Testis (tissue), 3 donors: ENCODE results near the gene PACS1. TPM values are rescaled to one million over a fixed set of nuclear protein-coding genes. Genes with fewer than 3 reads are reported as not detected.

ENCODE experiments used
- DNase-seq: peaks from one replicate; pipeline ENCODE4 v3.0.0-alpha.2; 2019
- H3K27ac ChIP-seq, 2 donors: fragments of 200-600 bp; sonication (generic); one replicate each; pipeline ENCODE4 v1.5.1; 2019
- H3K27me3 ChIP-seq: fragments of 200-600 bp; sonication (generic); one replicate; pipeline ENCODE4 v1.5.1; 2019
- H3K36me3 ChIP-seq: fragments of 200-600 bp; sonication (generic); one replicate; pipeline ENCODE4 v1.5.1; 2017; ENCODE audit warnings: low read depth; ENCODE audit errors: missing control alignments
- H3K4me1 ChIP-seq: fragments of 200-600 bp; sonication (generic); one replicate; pipeline ENCODE4 v1.5.1; 2019
- H3K4me3 ChIP-seq, 2 donors: fragments of 200-600 bp; sonication (generic); one replicate each; pipeline ENCODE4 v1.5.1; 2017 to 2019
- H3K9me3 ChIP-seq: fragments of 200-600 bp; sonication (generic); one replicate; pipeline ENCODE4 v1.5.1; 2017
- POLR2A ChIP-seq: fragments of 450-650 bp; IDR thresholded peaks from one replicate; pipeline ENCODE4 v1.6.1; 2017; ENCODE audit warnings: antibody characterized with exemption, mild to moderate bottlenecking, moderate library complexity
- WGBS, 2 donors: methylation state at CpG; one replicate each; pipeline ENCODE4 v1.1.5; 2018; 5-methylcytosine and 5-hydroxymethylcytosine counted together
- intact Hi-C: fragments of 100-400 bp; cut with DNase I; formaldehyde crosslinking; loops from one replicate; pipeline ENCODE4 v1.15.1; 2023; ENCODE audit warnings: low total_unique reads
- polyA plus RNA-seq: library from polyadenylated mRNA; stranded (reverse); fragments of 350-450 nt; fragmentation: Illumina TruSeq; extraction: RNeasy Lipid Tissue Mini Kit (QIAGEN cat#74804); gene quantifications from one replicate; pipeline ENCODE4 v1.2.3, GENCODE V29; 2014; ENCODE audit warnings: low read depth, low replicate concordance; ENCODE audit not compliant: insufficient read depth
- total RNA-seq, 2 donors: library from RNA; depleted of rRNA; stranded (reverse); fragments of >200 nt; gene quantifications; one replicate each; pipeline ENCODE4 v1.2.3, GENCODE V29; 2016
- TF ChIP-seq, protein P1 (sequence below), 3 experiments: fragments of 450-650 bp in 2 of 3; fragments of 200-600 bp in 1 of 3; sonication (generic) in 1 of 3; IDR thresholded peaks; one replicate each; pipeline ENCODE4 v1.5.1; 2016 to 2019; ENCODE audit warnings: antibody characterized with exemption in 3 of 3, mild to moderate bottlenecking in 2 of 3, moderate library complexity in 1 of 3

Gene PACS1
- total and polyA plus RNA-seq, 3 donors from 2014 or later: 111 to 131 (median 130) TPM

DNA sequence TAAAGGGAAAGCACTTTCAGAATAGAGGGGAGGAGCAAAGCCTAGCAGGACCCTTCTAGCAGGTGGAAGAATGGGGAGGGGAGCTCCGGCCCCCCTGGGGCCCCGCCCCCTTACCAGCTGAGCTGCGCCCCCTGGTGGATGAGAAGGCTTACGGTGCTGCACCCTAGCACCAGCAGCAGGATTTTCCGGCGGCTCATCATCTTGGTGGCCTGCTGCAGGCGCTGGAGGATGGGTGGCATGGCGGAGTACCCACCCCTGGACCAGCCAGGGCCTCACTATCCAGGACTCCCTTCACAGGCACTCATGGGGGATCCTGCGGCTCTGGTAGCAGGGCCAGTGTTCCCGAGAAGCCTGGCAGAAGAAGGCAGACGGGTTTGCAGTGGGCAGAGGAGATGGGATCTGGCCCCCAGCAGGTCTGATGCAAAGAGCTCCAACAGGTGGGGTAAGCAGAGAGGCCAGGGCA is 24.9 kb upstream of the PACS1 start:
- H3K27ac ChIP-seq: no peak overlapping the region
- peak; percentile 84 for DNase-seq
- H3K27me3 ChIP-seq: no peaks in the 10 kb centered on the region
- TF ChIP-seq, protein P1, sequence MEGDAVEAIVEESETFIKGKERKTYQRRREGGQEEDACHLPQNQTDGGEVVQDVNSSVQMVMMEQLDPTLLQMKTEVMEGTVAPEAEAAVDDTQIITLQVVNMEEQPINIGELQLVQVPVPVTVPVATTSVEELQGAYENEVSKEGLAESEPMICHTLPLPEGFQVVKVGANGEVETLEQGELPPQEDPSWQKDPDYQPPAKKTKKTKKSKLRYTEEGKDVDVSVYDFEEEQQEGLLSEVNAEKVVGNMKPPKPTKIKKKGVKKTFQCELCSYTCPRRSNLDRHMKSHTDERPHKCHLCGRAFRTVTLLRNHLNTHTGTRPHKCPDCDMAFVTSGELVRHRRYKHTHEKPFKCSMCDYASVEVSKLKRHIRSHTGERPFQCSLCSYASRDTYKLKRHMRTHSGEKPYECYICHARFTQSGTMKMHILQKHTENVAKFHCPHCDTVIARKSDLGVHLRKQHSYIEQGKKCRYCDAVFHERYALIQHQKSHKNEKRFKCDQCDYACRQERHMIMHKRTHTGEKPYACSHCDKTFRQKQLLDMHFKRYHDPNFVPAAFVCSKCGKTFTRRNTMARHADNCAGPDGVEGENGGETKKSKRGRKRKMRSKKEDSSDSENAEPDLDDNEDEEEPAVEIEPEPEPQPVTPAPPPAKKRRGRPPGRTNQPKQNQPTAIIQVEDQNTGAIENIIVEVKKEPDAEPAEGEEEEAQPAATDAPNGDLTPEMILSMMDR (IDR thresholded peaks at IDR 0.05): peak; percentile 59 to 83 (median 75)
- TF ChIP-seq POLR2A: no peak
- H3K9me3 ChIP-seq: no peaks in the 10 kb centered on the region
- 22 to 46% methylated on average over 2 to 11 of the region's 11 CpGs for whole genome bisulfite sequencing, 2 donors
- intact Hi-C loops: no loop called here
- H3K4me3 ChIP-seq: no peak overlapping the region
- H3K36me3 ChIP-seq: no peaks in the 10 kb centered on the region
- H3K4me1 ChIP-seq: peaks cover 7% of the 10 kb centered on the region

DNA sequence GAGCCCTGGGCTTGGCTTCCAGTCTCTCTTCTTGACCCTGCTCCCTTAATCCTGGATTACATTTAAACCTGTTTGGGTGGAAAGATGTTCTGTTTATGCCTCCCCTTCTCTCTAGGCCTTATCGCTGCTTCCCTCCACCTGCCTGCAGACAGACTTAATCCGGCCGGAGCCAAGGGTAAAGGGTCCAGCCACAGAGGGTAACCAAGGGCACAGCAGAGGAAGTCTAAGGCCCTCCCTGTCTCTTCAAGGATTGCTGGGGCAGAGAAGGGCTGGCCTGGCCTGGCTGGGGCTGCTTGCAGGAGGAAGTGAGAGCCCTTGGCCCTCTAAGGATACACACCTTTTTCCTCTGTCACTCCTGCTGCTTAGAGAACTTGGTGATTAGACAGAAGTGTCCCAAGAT is 23.2 kb upstream of the PACS1 start:
- no peak for TF ChIP-seq POLR2A
- TF ChIP-seq, protein P1 (IDR thresholded peaks at IDR 0.05): no peak
- Histone ChIP-seq H3K9me3 (no peaks in the 10 kb centered on the region), H3K4me1 (peaks cover 18% of the 10 kb centered on the region), H3K27ac (no peak overlapping the region), H3K36me3 (no peaks in the 10 kb centered on the region), H3K27me3 (no peaks in the 10 kb centered on the region), H3K4me3 (no peak overlapping the region)
- no peak for DNase-seq
- intact Hi-C loops: no loop called here
- WGBS, 2 donors: 93 to 100% methylated on average over 3 of the region's 3 CpGs

DNA sequence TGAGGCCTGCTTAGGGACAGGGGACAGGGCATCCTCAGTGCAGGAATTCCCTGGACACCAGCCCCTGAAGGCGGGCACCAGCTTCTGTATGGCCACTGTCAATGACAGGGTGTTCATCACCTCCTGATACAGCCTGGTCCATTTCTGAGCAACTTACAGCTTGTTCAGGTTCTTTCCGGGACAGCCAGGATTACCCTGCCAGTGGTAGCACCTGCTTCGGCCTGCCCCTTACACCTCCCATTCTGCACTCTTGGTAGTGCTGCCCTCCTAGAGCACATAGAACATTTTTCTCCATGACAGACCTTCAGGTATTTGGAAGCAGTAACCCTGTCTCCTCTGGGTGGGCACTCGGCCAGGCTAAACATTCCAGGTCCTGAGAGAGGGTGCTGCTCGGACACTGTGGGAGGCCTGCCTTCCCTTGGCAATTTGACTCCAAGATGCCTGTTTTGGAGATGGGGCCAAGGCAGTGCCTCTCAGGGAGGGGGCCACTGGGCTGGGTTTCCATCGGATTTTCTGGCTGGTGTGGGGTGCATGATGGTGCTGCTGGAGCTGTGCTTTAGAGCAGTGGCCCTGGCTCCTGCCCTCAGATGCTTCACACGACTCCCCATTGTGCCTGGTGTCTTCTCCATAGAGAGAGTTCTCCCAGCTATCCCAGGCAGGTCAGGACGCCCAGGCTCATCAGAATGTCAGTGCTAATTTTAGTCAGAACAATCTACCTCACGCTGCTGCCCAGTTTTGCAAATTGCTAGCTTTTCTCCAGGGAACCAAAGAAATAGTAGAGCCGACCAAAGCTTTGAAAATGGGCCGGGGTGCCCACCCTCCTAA is 22.3 kb upstream of the PACS1 start:
- 69 to 78% methylated on average over 5 to 11 of the region's 11 CpGs for WGBS, 2 donors
- H3K4me1 ChIP-seq: peaks cover 18% of the 10 kb centered on the region
- H3K27me3 ChIP-seq: no peaks in the 10 kb centered on the region
- H3K27ac ChIP-seq: no peak overlapping the region
- H3K36me3 ChIP-seq: no peaks in the 10 kb centered on the region
- TF ChIP-seq POLR2A: no peak
- TF ChIP-seq, protein P1 (IDR thresholded peaks at IDR 0.05): no peak
- intact Hi-C loops: no loop called here
- no peak for DNase-seq
- no peaks in the 10 kb centered on the region for H3K9me3 ChIP-seq
- H3K4me3 ChIP-seq: no peak overlapping the region

DNA sequence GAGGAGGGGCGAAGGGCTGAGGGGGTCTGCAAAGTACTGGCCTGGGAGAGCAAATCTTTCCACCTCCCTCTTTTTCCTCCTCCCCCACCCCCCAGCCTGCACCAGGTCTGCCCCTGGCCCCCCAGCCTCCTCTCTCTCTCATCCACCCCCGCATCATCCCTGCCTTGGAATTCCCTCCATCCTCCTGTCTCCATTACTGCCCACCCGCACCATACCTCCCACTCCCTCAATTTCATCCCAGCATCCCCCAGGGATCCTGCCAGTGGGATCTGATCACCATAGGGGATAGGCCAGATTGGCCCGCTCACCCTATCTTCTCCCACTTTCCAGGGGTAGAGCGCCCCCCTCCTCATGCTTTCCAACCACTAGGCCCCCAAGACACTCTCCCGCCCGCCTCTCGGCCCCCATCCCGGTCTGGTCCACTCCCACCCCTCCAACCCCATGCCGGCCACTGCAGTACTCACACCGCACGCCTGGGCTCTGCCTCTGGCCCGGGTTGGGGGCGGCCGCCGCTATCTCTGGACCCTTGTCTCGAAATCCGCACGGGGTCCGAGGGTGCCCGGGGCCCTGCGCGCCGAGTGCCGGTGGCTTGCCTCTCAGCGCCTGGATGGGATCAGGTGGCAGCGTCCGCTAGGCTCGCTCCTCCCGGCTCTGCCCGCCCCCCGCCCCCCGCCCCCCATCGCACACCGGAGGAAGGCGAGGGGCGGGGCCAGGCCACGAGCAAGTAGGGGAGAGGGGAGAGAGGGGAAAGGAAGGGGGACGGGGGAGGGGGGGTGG is 21.3 kb upstream of the PACS1 start, which contains the start of gene GAL3ST3:
Gene GAL3ST3, minus strand, starts transcription at position 615 of the 777 bp plus-strand sequence. CDS start 3,746 bp downstream, outside the sequence.
- Histone ChIP-seq H3K4me1 (peaks cover 24% of the 10 kb centered on the region), H3K4me3 (no peak within 1 kb of the TSS), H3K36me3 (no peaks in the 10 kb centered on the region), H3K9me3 (no peaks in the 10 kb centered on the region), H3K27me3 (no peaks in the 10 kb centered on the region), H3K27ac (no peak within 1 kb of the TSS)
- TF ChIP-seq, protein P1 (IDR thresholded peaks at IDR 0.05): no peak
- intact Hi-C loops: no loop called here
- WGBS, 2 donors: 9 to 27% methylated on average over 5 to 37 of the region's 39 CpGs
- DNase-seq: no peak
